ENCODE results near the gene SIVA1.
"Not testable (repeated sequence)": the region's sequence is repeated elsewhere in the genome, so short reads cannot be mapped to it uniquely, and the experiment has no call there.

SIVA1 gene

GRCh38 chr14:104721505-104722431 lies 31.2 kb upstream of the SIVA1 start:
- DNase-seq = no peak

GRCh38 chr14:104722938-104723650 lies 29.9 kb upstream of the SIVA1 start:
- no peak for DNase-seq

GRCh38 chr14:104723651-104724406 lies 29.1 kb upstream of the SIVA1 start, which contains the start of gene ADSS1:
Gene ADSS1 (plus strand): TSS chr14:104724229. CDS start chr14:104724271, 42 bp downstream.
- peak in 1 of 2 experiments; percentile 64 for DNase-seq

GRCh38 chr14:104724407-104724980 lies 28.5 kb upstream of the SIVA1 start:
- no peak for DNase-seq

GRCh38 chr14:104724981-104725771 lies 27.8 kb upstream of the SIVA1 start:
- DNase-seq = peak in 1 of 2 experiments; percentile 46

- no peak for DNase-seq
Measured at GRCh38 chr14:104725772-104726548, 27.0 kb upstream of the SIVA1 start.

- no peak for DNase-seq
Measured at GRCh38 chr14:104726600-104727451, 26.1 kb upstream of the SIVA1 start.

GRCh38 chr14:104728631-104729030 lies 24.3 kb upstream of the SIVA1 start:
- no peak for DNase-seq

GRCh38 chr14:104729176-104729834 lies 23.6 kb upstream of the SIVA1 start:
- DNase-seq = not testable (repeated sequence)

- no peak for DNase-seq
Measured at GRCh38 chr14:104729835-104730181, 23.1 kb upstream of the SIVA1 start.

- DNase-seq = no peak
Measured at GRCh38 chr14:104730487-104730886, 22.5 kb upstream of the SIVA1 start.

GRCh38 chr14:104731320-104732294 lies 21.3 kb upstream of the SIVA1 start:
- DNase-seq = no peak

GRCh38 chr14:104732355-104732804 lies 20.6 kb upstream of the SIVA1 start:
- DNase-seq = no peak

- no peak for DNase-seq
Measured at GRCh38 chr14:104732931-104733681, 19.8 kb upstream of the SIVA1 start.

- DNase-seq = no peak
Measured at GRCh38 chr14:104734051-104734587, 18.8 kb upstream of the SIVA1 start.

GRCh38 chr14:104734601-104734990 lies 18.4 kb upstream of the SIVA1 start:
- no peak for DNase-seq

Data from NCI-H446 (cell line).